DOHH2 (cell line): ENCODE data around the gene CRCP.

Source experiments
- CTCF ChIP-seq: fragments of 200-600 bp; sonication (generic); IDR thresholded peaks from one replicate; pipeline ENCODE4 v1.5.1; 2014; ENCODE audit warnings: antibody characterized with exemption, mild to moderate bottlenecking, low read depth, low read length; ENCODE audit not compliant: poor library complexity, severe bottlenecking
- EZH2phosphoT487 ChIP-seq: fragments of 200-600 bp; sonication (generic); IDR thresholded peaks from 2 replicates; pipeline ENCODE4 v1.6.1; 2017; ENCODE audit warnings: borderline replicate concordance, mild to moderate bottlenecking, antibody characterized with exemption, low read length, moderate library complexity, mixed read lengths

GRCh38 chr7:66142996-66143395 is 28.3 kb downstream of the CRCP start:
- TF ChIP-seq CTCF, result no peak
- no peak for TF ChIP-seq EZH2phosphoT487
